Mammary epithelial cell (primary cell): Measurements from ENCODE around the gene ZNF333.

Source experiments
- EZH2 ChIP-seq: IDR thresholded peaks from 2 replicates; pipeline ENCODE4 v1.6.1; 2012; ENCODE audit warnings: low read length, inconsistent platforms, borderline replicate concordance
- TF ChIP-seq, protein P1 (sequence below), 2 donors: IDR thresholded peaks in 1 of 2; conservative IDR thresholded peaks in 1 of 2; 2 replicates each; pipeline ENCODE4 v1.5.1; 2011 to 2012; ENCODE audit warnings: inconsistent platforms in 2 of 2, low read length in 2 of 2, mild to moderate bottlenecking in 2 of 2, control low read depth in 1 of 2, low read depth in 1 of 2; ENCODE audit not compliant: insufficient read depth in 1 of 2; ENCODE audit errors: extremely low read depth in 1 of 2

DNA sequence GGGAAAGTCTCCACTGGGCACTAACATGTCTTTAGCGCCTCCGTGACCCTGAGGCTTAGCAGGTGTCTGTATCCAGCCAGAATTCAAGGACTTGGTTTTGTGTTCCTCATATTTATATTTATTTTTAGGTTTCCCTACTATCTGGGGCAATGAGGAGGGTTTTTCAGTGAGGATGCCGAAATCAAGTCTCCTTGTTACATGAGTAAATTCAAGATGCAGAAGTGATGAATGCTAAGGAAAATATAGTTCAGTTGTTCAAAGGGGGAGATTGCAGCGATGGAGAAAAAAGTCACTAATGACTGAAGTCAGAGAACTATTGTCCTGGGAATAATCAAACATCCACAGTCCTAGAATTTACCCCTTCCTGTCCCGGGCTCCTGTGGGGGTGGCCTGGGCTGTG is 89.3 kb downstream of the ZNF333 start:
- TF ChIP-seq, protein P1, sequence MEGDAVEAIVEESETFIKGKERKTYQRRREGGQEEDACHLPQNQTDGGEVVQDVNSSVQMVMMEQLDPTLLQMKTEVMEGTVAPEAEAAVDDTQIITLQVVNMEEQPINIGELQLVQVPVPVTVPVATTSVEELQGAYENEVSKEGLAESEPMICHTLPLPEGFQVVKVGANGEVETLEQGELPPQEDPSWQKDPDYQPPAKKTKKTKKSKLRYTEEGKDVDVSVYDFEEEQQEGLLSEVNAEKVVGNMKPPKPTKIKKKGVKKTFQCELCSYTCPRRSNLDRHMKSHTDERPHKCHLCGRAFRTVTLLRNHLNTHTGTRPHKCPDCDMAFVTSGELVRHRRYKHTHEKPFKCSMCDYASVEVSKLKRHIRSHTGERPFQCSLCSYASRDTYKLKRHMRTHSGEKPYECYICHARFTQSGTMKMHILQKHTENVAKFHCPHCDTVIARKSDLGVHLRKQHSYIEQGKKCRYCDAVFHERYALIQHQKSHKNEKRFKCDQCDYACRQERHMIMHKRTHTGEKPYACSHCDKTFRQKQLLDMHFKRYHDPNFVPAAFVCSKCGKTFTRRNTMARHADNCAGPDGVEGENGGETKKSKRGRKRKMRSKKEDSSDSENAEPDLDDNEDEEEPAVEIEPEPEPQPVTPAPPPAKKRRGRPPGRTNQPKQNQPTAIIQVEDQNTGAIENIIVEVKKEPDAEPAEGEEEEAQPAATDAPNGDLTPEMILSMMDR (conservative IDR thresholded peaks at IDR 0.05 in 1 of 2, IDR thresholded peaks at IDR 0.05 in 1 of 2; ENCODE audit: extremely low read depth in 1 of 2, insufficient read depth in 1 of 2, low read depth in 1 of 2, low read length in 2 of 2) = no peak
- TF ChIP-seq EZH2 = no peak
